HG02798 (cell line): Measurements from ENCODE around the gene NLRC5.
"Not testable (repeated sequence)": the region's sequence is repeated elsewhere in the genome, so short reads cannot be mapped to it uniquely, and the experiment has no call there.

Source experiments
- ATAC-seq: cut with Tn5 transposase; IDR thresholded peaks from one replicate; pipeline ENCODE4 v1.9.1; 2021; ENCODE audit warnings: mild to moderate bottlenecking; ENCODE audit not compliant: unreplicated experiment, poor library complexity

Gene NLRC5

DNA sequence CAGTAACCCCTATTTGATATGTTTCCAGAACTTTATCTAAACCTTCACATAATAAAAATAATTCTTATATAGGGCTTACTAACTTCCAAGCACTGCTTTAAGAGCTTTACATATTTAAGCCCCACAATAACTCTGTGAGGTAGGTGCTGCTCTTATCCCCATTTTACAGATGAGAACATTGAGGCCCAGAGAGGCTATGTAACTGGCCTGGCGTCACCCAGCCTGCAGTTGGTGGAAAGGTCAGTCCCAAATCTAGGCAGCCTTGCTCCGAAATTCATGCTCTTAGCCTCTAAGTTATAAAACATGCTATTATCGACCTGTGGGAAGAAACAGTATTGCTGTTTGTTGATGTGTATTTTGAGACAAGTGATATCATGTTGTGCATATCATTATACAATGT lies 9.0 kb downstream of the NLRC5 start:
- no peak for ATAC-seq

DNA sequence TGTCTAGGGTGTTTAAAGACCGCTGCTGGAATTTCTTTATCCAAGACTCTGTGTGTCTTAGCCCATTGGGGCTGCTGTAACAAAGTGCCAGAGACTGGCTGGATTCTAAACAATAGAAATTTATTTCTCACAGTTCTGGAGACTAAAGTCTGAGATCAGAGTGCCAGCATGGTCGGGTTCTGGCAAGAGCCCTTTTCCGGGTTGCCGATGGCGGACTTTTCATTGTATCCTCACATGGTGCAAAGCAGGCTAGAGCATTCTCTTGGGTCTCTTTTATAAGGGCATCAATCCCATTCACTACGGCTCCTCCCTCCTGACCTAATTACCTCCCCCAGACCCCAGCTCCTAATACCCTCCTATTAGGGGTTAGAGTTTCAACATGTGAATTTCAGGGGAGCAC lies 9.5 kb downstream of the NLRC5 start:
- ATAC-seq = no peak

DNA sequence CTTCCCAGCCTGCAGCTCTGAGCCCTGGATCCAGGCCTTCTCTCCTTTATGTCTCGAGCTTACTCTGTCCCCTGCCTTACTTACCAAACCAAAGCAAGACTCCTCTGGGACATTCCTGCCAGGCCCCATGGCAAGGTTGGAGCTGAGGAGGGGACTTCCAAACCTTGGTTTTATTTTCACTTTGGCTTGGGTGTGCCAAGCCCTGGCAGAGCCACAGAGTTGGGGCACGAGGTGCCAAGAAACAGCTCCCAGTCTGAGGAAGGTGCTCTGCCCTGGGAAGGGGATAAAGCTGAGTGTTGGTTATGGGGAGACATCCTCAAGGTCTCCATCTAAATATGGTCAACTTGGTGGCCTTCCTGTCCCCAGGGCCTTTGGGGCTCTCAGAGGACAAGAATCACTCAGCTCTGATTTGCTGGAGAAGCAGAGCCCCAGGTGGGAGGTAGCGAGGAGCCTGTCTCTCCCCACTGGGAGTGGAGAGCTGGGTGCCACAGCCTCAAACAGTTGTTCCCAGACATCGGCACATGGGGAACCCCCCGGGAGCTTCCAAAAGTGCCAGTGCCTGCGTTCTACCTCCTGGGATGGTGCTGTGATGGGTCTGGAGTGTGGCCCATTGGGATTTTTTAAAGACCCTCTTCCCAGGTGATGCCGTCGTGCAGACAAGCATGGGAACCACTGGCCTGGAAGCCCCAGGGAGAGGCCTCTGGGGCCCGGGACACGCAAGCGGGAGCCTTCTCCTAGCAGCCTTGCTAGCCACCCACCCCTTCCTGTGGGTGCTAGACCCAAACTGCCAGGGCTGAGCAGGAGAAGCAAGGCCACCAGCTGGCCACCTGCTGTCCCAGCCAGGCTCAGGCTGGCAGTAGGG lies 10.3 kb downstream of the NLRC5 start:
- ATAC-seq = no peak

DNA sequence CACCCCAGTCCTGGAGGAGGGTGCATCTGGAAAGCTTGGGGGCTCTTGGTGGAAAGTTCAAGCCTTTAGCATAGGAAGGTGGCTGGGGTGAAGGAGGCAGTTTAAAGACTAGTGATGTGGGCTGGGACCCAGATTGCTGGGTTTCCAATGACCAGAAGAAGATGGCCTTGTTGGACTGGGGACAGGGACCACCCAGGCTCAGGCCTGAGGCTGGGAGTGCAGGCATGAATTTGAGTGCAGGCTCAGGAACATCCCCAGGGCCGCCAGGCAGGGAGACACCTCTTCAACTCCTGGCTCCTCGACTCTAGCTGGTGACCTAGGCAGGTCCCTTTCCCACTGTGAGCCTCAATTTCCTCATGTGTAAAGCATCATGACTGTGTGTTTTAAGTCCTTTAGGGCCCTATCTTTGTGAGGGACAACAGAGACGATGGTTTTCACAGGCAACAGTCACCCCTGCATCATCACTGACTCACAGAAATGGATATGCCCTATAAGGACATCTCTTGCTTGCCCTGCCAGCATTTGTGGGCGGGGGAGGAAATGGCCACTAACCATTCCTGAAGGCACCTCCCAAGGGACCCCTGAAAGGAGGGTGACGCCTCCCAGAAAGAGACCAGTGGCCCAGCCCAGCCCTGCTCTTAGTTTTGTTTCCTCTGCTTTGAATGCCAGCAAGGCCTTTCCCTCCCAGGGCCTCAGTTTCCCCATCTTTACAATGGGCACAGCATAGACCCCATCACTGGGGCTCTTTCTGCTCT lies 11.1 kb downstream of the NLRC5 start:
- peak; percentile 33 for ATAC-seq

DNA sequence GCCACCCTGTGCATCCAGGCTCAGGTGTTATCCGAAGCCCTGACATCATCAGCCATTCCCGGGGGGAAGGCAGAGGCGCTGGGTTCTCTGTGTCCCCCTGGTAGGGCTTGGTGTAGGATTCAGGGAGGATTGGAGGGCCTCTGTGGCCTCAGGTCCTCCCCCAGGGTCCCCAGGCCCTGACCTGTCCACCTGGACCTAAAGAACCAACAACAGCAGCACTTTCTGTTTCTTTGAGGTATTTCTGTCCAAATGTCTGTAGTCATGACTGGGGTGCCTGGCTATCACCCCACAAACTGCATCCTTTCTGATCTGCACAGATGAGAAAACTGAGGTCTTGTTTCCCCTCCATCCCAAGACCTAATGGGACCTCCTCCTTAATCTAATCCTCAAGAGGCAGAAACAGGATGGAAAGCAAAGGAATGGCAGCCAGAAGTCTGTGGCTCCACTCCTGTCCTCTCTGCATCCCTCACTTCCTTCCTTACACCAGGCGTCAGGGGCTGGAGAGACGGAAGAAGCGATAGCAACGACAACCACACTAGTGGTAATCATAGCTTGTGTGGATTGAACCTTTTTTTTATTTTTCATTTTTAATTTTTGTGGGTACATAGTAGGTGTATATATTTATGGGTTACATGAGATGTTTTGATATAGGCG lies 11.8 kb downstream of the NLRC5 start:
- ATAC-seq = no peak

DNA sequence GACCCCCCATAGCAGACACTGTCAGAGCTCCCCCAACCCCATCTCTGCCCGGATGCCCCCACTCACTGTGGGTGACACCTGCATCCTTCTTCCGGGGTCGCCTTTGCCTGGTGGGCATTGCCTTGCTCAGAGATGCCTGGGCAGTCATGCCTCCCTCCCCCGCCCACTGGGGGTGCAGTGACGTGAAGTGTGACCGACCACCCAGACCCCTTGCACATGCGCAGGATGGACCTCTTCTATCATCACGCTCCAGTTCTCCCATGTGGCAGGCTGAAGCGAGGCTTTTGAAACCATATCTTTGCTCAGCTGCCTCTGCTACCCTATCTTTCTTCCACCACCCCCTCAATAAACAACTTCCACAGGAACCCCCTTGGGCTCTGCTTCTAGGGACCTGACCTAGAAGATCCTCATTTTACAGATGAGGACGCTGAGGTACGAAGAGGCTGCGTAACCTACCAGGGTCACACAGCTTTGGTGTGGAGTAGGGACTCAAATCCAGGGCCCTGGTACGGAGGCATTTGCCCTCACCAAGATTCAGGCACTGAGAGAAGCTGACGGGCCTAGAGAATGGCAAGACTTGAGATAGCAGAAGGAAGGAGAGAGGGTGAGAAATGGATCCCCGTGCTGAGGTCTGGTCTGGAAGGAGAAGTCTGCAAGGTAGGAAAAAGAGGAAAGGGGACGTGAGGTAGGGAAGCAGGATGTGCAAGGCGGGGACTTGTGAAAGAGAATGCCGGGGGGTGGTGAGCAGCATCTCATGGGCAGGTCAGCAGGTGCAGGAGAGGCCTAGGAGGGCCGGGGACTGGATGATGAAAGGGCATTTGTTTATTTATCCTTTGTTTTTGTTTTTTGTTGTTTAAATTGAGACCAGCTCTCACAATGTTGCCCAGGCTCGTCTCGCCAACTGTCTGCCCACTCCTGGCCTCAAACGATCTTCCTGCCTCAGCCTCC lies 14.4 kb downstream of the NLRC5 start:
- no peak for ATAC-seq

DNA sequence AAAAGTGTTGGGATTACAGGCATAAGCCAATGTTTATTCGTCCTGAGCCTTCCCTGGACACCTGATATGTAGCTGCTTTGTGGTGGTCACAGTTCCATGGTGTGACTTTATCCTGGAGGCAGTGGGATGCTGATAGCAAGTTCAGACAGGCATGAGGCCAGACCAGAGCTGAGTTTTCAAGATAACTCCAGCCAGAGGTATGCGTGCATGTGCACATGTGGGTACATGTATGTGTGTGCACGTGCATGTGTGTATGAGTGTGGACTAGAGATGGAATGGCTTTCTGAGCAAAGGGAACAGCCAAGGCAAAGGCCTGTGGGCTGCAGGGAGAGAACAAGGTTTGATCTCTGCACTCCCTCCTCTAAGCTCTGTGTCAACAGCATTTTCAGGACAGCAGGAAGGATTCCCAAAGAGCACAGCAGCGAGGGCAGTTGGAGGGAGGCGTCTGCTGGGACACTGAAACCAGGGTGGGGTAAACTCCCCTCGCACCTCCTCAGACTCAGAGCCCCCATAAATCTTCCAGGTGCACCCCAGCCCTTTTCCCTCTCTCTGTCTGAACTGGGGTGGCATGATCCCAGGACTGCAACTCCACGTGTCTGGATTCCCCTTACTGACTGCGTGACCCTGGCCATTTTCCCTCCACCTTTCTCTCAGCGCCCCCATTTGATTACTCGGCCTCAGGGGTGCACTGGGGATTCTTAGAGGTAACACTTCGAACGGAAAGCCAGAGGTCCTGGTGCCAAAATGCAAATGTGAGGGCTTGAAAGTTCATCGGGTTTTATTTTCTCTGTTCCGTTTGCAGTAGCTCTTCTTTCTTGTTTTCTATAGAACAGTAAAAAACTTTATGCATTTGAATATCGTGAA lies 15.3 kb downstream of the NLRC5 start:
- no peak for ATAC-seq

DNA sequence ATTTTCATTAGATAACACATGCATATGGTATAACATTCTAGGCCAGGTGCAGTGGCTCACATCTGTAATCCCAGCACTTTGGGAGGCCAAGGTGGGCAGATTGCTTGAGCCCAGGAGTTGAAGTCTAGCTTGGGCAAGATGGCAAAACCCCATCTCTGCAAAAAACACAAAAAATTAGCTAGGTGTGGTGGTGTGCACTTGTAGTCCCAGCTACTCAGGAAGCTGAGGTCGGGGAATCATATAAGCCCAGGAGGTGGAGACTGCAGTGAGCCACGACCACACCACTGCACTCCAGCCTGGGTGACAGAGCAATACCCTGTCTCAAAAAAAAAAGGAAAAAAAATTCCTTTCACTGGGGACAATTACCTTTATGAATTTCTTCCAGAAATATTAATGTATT lies 16.2 kb downstream of the NLRC5 start:
- not testable (repeated sequence) for ATAC-seq

DNA sequence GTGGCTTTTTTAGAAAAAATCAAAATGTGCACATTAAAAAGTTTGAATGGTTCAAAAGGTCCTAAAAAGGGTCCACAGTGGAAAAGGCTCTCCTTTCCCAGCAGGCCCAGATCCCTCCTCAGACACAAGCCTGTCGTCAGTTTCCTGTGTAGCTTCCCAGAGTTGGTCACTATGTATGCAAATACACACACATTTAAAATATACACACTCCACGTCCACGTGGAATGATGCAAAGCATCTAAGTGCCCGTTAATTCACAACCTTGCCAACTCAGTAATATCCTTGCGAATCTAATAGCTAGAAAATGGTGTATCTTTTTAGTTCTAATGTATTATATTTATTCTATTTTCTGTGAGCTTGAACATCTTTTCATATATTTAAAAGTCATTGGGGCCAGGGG lies 17.7 kb downstream of the NLRC5 start:
- ATAC-seq = no peak

DNA sequence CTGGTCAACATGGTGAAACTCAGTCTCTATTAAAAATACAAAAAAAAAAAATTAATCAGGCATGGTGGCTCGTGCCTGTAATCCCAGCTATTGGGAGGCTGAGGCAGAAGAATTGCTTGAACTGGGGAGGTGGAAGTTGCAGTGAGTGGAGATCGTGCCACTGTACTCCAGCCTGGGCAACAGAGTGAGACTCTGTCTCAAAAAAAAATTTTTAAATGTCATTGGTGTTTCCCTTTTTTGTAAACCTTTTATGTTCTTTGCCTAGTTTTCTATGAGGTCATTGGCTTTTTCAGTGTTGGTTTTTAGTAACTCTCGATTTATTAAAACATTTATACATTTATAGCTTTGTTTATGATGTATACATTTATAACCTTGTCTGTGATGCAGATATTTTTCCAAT lies 18.2 kb downstream of the NLRC5 start:
- ATAC-seq = no peak

DNA sequence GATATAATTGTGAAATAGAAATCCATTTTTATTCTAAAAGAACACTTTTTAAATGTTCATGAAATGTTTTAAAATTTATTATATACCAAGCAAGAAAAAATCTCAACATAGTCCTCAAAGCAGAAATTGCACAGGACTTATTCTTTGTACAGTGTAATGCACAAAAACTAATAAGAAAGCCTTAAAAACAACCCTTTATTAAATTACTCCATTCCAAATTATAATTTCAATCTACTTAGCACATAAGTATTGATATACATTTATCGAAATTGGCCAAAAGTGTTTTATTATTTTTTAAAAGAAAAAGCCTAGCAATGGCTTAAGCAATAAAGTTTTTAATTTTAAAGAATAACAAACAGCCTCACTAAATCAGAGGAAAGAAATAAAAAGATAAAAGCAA lies 19.1 kb downstream of the NLRC5 start:
- no peak for ATAC-seq

DNA sequence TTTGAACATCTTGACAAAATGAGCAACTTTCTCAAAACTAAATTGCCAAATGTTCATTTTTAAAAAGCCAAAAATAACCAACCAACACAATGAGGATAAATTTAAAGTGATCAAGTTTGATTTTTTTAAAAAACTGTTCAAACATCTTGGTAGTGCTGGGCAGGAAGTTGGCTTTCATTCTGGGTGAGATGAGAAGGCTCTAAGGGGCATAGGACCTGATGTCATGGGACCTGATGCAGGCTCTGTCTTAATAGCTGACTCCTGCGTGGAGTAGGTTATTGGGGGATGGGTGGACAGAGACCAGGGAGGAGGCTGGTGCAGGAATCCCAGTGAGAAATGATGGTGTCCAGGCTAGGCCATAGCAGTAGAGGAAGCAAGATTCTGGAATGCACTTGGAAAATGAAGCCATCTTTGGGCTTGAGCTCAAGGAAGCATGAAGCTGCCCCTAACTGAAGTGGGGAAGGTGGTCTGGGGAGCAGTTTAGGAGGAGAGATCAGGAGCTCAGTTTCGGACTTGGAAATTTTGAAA lies 20.4 kb downstream of the NLRC5 start:
- no peak for ATAC-seq

DNA sequence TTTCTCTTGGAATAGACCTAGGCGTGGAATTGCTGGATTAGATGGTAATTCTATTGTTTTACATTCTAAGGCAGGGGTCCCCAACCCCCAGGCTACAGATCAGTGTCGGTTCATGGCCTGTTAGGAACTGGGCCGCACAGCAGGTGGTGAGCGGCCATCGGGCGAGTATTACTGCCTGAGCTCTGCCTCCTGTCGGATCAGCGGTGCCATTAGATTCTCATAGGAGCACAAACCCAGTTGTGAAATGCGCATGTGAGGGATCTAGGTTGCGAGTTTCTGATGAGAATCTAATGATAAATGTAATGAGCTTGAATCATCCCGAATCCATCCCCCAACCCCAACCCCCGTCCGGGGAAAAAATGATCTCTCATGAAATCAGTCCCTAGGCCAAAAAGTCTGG lies 23.0 kb downstream of the NLRC5 start:
- no peak for ATAC-seq

DNA sequence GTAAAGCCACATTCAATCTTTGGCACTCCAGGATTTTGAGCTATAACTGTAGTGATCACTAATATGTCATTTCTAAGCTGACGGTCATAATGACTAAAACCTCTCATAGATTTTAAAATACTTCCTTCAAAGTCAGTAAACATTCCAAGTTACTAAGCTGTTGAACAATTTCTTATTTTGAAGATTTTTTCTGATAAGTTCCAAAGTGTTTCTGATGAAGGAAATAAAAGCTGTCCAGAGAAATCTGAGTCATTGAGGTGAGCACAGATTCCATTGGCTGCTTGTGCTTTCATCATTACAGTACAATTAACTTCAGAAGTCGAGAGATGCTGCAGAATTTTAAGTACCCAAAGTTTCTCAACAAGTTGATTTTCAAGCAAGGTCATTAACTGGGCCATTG lies 23.9 kb downstream of the NLRC5 start:
- no peak for ATAC-seq

DNA sequence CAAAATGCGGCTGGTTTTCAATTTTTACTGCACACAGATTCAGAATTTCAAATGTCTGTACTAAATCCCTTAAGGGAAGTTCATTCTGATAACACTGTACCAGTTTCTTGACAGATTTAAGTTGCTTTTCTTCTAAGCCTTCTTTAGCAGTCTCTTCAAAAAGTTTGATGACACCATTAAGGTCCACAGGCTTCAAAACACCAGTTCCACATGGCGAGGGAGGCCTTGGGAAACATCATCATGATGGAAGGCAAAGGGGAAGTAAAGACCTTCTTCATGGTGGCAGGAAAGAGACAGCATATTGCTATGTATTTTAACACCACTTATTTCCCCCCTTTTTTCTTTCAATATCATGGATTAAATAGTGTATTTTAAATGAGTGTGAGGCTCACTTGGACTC lies 24.5 kb downstream of the NLRC5 start:
- ATAC-seq = no peak

DNA sequence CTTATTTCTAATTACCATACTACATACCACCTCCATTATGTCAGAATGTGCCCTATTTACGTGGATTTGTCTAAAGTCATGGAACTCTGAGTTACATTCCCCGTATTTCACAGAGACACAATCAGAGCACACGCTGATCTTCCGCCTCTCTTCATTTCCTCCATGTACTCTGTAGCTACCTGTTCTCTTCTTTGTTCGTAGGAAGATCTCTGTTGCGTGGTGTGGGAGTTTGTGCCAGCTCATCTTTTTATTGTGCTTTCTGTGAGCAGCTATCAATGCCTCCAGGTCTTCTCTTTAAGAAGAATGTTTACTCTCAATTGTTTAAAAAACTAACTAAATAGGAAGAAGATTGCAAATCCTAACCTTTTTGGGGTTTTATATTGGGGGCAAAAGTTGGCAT lies 26.9 kb downstream of the NLRC5 start:
- no peak for ATAC-seq

DNA sequence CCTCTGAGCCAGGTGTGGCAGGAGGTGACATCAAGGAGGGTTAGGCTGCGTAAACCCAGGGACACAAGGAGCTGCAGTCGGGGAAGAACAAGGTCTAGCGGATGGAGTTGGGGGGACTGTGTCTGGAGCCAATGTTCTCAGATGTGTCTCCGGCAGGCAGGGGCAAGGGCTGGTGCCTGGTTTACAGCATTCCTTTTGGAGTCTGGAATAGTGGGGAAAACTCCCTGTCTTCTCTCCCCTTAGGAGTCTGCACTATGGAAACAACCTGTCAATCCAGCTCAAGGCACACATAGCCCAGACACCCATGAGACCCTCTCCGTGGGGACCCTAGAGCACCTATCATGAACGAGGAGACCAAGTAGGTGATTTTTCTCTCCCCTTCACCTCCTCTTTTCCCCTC lies 27.5 kb downstream of the NLRC5 start:
- no peak for ATAC-seq

DNA sequence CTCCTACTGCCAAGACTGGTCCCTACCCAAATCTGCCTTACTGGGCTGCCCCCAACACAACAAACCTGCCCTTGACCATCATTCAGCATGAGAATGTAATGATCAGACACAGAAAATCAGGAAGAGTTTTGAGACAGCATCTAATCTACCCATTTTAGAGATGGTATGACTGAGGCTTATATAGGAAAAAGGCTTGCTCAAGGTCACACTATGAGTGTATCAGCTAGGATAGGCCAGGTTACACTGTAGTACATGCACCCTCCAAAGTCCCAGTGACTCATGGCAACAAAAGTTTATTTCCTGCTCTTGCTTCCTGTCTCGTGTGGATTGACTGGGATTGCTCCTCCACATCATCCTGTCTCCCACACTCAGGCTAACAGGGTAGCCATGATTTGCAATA lies 27.9 kb downstream of the NLRC5 start:
- no peak for ATAC-seq

DNA sequence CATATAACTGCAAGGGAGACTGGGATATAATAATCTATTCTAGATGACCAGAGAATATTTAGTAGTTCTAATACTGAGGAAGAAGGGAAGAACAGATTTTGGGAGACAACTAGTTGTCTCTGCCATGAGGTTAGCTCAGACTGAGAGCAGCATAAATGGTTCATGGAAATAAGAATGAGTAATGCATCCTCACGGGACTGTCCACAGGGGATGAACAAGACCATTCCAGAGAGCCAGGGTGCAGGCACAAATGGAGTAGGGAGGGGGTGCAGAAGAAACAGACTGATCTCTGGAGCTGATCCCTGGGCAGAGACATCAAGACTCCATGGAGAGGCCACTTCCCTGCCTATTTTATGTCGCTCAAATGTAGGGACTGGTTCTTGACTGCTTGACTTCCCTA lies 30.4 kb downstream of the NLRC5 start:
- ATAC-seq = no peak
